Measurements from ENCODE around the gene ARMH3.

DNA sequence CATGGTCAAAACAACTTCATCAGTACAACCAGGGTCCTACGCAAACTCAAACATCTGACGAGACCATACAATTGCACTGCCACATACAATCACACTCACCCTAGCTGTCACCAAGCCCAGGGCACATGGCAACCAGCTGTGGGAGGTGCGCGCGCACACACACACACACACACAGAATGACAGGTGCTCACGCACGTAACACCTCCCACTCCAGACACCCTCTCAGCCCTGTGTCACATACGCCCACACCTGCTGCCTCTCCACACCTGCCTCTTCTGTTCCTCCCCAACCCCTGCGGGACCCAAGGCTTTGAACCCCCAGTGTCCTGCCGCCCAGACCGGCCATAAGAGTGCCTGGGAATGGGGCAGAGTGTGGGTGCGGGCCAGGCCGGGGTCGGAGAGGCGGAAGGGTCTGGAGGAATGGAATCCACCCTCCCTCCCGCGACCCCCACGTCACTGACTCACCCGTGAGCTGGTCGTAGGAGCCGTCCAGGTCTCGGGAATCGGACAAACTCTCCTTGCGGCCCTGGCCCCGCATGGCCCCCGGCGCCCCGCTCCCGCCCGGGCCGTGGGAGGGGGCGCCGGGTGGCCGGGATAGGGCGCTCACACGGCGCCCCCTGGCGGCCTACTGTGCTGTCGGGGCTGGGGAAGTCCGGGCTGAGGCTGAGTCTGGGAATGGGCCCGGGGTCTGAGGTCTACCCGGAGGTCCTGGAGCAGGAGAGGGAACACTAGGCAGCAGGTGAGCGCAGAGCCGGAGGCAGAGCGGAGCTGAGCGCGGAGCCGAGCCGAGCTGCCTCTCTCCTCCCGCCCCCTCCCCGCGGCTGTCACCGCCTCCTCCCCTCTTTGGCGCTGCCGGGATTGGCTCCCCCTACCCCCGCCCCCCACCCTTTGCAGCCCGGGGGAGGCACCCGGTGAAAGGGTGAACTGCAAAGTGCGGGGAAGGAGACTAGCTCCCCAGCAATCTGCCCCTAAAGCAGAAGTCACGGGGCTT, 212.6 kb downstream of the ARMH3 start, which contains the start of gene KCNIP2:
- TF ChIP-seq, protein P1, sequence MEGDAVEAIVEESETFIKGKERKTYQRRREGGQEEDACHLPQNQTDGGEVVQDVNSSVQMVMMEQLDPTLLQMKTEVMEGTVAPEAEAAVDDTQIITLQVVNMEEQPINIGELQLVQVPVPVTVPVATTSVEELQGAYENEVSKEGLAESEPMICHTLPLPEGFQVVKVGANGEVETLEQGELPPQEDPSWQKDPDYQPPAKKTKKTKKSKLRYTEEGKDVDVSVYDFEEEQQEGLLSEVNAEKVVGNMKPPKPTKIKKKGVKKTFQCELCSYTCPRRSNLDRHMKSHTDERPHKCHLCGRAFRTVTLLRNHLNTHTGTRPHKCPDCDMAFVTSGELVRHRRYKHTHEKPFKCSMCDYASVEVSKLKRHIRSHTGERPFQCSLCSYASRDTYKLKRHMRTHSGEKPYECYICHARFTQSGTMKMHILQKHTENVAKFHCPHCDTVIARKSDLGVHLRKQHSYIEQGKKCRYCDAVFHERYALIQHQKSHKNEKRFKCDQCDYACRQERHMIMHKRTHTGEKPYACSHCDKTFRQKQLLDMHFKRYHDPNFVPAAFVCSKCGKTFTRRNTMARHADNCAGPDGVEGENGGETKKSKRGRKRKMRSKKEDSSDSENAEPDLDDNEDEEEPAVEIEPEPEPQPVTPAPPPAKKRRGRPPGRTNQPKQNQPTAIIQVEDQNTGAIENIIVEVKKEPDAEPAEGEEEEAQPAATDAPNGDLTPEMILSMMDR (IDR thresholded peaks at IDR 0.05), result peak; percentile 88
- no peak for TF ChIP-seq ZFX (IDR thresholded peaks at IDR 0.05; ENCODE audit: borderline replicate concordance)

Measured in 22Rv1 (cell line).